ENCODE measurements around the gene XYLT1. TPM values are rescaled to one million over a fixed set of nuclear protein-coding genes. Genes with fewer than 3 reads are reported as not detected.

The XYLT1 gene
- total RNA-seq, 1 donor from 2014 or later = 16.4 TPM

DNA sequence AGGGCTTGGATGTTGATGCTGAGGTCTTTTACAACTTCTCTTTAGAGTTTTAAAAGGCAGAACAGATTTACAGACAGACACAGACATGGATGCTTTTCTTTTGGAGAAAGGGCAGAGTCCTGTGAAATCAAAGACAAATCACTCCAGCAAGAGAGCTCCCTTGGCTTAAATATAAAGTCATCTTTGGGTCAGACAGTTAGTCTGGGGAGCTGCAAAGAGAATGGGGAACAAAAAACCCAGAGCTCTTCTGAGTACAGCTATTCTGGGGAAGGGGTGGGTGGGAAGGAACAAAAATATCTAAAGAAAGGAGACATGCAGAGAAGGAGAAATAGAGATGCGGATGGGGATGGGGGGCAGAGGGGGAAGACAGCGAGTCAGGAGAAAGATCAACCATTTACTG, 266.6 kb downstream of the XYLT1 start:
- intact Hi-C loops (cut with micrococcal nuclease) = no loop called here
- peaks cover 7% of the 10 kb centered on the region for H3K4me1 Mint-ChIP-seq (ENCODE audit: low read depth)
- H3K27me3 Mint-ChIP-seq (ENCODE audit: insufficient read depth) = no peaks in the 10 kb centered on the region
- H3K9me3 Mint-ChIP-seq = no peaks in the 10 kb centered on the region
- no peak for DNase-seq (ENCODE audit: low spot score)
- H3K4me3 Mint-ChIP-seq = no peak overlapping the region
- H3K27ac Mint-ChIP-seq = no peak overlapping the region
- peaks cover 7% of the 10 kb centered on the region for H3K36me3 Mint-ChIP-seq (ENCODE audit: low read depth)

DNA sequence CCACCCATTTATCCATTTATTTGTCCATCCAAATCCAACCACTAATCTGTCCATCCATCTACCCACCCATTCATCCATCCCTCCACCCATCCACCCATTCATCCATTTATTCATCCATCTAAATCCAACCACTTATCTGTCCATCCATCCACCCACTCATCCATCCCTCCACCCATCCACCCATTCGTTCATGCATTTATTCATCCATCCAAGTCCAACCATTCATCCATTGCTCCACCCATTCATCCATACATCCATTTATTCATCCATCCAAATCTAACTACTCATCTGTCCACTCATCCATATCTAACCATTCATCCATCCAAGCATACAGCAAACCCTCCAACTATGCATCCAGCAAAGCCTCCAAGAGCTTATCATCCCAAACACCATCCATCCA, 267.3 kb downstream of the XYLT1 start:
- no peak overlapping the region for H3K4me3 Mint-ChIP-seq
- peaks cover 7% of the 10 kb centered on the region for H3K4me1 Mint-ChIP-seq (ENCODE audit: low read depth)
- intact Hi-C loops (cut with micrococcal nuclease) = no loop called here
- DNase-seq (ENCODE audit: low spot score) = no peak
- H3K27me3 Mint-ChIP-seq (ENCODE audit: insufficient read depth) = no peaks in the 10 kb centered on the region
- H3K9me3 Mint-ChIP-seq = no peaks in the 10 kb centered on the region
- H3K36me3 Mint-ChIP-seq (ENCODE audit: low read depth) = peaks cover 7% of the 10 kb centered on the region
- H3K27ac Mint-ChIP-seq = no peak overlapping the region

DNA sequence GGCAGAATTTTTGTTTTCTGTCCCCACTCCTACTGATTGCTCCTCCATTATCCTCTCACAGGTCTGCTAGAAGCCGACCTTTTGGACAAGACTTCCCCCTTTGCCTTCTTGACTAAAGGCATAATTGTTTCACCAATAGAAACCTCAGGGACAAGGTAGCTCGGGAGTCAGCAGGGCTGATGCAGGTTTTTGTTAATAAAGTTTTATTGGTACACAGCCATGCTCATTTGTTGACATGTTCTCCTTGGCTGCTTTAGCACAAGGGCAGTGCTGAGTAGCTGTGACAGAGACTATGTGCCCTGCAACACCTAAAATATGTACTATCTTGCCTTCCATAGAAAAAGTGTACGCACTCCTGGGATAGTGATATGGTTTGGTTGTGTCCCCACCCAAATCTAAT, 271.6 kb downstream of the XYLT1 start:
- intact Hi-C loops (cut with micrococcal nuclease) = no loop called here
- Mint-ChIP-seq H3K4me1 (ENCODE audit: low read depth) (peaks cover 4% of the 10 kb centered on the region), H3K9me3 (no peaks in the 10 kb centered on the region), H3K36me3 (ENCODE audit: low read depth) (peaks cover 15% of the 10 kb centered on the region), H3K4me3 (no peak overlapping the region), H3K27ac (no peak overlapping the region), H3K27me3 (ENCODE audit: insufficient read depth) (no peaks in the 10 kb centered on the region)
- DNase-seq (ENCODE audit: low spot score) = no peak

DNA sequence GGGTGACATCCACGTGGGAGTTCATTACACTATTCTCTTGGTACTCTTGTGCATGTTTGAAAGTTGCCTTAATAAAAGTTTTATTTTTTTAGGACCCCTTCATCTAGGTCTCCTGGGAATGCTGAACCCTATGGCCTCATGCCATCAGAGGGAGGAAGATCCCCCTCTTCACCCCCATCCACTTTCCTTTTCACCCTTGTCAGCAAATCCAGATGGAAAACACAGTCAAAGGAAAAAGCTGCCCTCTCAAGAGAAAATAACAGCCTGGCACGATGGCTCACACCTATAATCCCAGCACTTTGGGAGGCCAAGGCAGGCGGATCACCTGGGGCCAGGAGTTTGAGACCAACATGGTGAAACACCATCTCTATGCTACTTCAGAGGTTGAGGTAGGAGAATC, 274.2 kb downstream of the XYLT1 start:
- intact Hi-C loops (cut with micrococcal nuclease) = no loop called here
- H3K9me3 Mint-ChIP-seq = peaks cover 1% of the 10 kb centered on the region
- no peak overlapping the region for H3K27ac Mint-ChIP-seq
- no peak for DNase-seq (ENCODE audit: low spot score)
- peaks cover 4% of the 10 kb centered on the region for H3K4me1 Mint-ChIP-seq (ENCODE audit: low read depth)
- H3K4me3 Mint-ChIP-seq = no peak overlapping the region
- no peaks in the 10 kb centered on the region for H3K27me3 Mint-ChIP-seq (ENCODE audit: insufficient read depth)
- H3K36me3 Mint-ChIP-seq (ENCODE audit: low read depth) = peaks cover 30% of the 10 kb centered on the region

DNA sequence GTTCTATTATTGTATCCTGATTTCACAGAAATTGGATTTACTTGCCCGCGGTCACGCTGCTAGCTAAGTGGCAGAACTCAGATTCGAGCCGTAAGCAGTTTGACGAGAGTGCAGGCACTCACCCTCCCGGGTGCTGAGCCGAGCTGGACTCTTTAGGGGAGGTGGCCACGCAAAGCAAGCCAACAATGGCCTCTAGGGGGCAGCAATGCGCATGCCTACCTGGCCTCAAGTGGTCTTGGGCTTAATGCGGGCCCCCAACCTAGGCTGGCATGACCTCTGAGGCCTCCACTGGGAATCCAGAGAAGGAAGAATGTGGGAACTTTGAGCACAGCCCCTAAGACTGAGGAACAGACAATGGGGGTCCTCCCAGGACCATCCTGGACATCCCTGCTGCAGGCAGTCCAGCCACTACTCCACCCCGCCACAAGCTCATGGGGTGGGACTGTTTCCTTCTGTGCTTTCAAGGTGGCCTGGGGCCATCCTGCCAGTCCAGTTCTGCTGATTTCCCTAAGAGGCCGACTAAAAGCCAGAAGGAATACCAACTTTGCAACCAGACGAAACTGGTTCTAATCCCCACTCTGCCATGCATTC, 276.5 kb downstream of the XYLT1 start:
- Mint-ChIP-seq H3K4me3 (no peak overlapping the region), H3K36me3 (ENCODE audit: low read depth) (peaks cover 32% of the 10 kb centered on the region), H3K4me1 (ENCODE audit: low read depth) (peaks cover 4% of the 10 kb centered on the region), H3K9me3 (peaks cover 8% of the 10 kb centered on the region), H3K27ac (no peak overlapping the region), H3K27me3 (ENCODE audit: insufficient read depth) (no peaks in the 10 kb centered on the region)
- intact Hi-C loops (cut with micrococcal nuclease) = loop anchor here (1.0 kb wide), 2 partner anchors 274 to 385 kb away; no protein-coding TSS in a partner anchor
- peak; percentile 18 for DNase-seq (ENCODE audit: low spot score)

DNA sequence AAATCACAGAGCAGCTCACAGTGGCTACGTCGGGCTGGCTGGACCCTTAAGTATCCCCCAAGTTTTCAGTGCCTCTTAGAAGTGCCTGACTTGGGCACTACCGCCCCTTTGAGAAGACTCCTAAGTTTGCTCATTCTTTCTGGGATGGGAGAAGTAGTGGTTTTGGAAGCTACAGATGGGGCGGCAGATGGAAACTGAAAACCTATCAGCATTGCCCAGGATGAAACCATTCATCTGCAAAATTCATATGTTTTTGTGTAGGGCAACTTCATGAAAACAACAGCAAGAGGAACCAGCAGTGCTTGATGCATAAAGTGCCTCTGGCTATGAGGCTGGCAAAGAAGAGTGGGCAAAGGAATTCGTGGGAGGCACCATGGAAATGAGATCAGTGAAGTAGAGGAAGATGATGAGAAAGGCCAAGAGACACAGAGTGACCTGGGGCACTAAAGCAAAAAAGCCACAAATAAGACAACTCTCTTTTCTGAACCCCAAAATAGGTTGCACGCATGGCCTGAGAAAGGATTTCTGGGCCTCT, 277.1 kb downstream of the XYLT1 start:
- intact Hi-C loops (cut with micrococcal nuclease) = loop anchor here (1.0 kb wide), 2 partner anchors 275 to 386 kb away; no protein-coding TSS in a partner anchor
- Mint-ChIP-seq H3K4me3 (no peak overlapping the region), H3K27ac (no peak overlapping the region), H3K27me3 (ENCODE audit: insufficient read depth) (no peaks in the 10 kb centered on the region), H3K9me3 (peaks cover 8% of the 10 kb centered on the region), H3K4me1 (ENCODE audit: low read depth) (peaks cover 4% of the 10 kb centered on the region), H3K36me3 (ENCODE audit: low read depth) (peaks cover 33% of the 10 kb centered on the region)
- no peak for DNase-seq (ENCODE audit: low spot score)

DNA sequence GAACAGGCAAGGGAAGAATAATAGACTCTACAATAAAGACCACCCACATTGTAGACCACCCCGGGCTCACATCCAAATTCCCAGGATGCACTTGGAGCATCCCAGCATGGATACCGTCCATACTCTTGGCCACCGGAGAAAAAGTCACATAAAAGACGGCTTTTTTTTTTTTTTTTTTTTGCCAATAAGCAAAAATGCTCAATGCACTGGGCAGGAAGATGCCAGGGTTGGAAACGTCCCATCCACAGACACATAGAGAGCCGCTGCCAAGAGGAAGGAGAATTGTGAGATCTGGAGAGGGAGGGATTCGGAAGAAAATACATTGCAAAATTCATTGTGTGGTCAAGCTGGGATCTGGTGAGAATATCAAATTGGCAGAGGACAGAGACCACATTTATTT, 286.7 kb downstream of the XYLT1 start:
- no peak for DNase-seq (ENCODE audit: low spot score)
- Mint-ChIP-seq H3K27ac (no peak overlapping the region), H3K4me3 (no peak overlapping the region), H3K27me3 (ENCODE audit: insufficient read depth) (no peaks in the 10 kb centered on the region), H3K36me3 (ENCODE audit: low read depth) (peaks cover 22% of the 10 kb centered on the region), H3K4me1 (ENCODE audit: low read depth) (no peaks in the 10 kb centered on the region), H3K9me3 (no peaks in the 10 kb centered on the region)
- intact Hi-C loops (cut with micrococcal nuclease) = no loop called here

DNA sequence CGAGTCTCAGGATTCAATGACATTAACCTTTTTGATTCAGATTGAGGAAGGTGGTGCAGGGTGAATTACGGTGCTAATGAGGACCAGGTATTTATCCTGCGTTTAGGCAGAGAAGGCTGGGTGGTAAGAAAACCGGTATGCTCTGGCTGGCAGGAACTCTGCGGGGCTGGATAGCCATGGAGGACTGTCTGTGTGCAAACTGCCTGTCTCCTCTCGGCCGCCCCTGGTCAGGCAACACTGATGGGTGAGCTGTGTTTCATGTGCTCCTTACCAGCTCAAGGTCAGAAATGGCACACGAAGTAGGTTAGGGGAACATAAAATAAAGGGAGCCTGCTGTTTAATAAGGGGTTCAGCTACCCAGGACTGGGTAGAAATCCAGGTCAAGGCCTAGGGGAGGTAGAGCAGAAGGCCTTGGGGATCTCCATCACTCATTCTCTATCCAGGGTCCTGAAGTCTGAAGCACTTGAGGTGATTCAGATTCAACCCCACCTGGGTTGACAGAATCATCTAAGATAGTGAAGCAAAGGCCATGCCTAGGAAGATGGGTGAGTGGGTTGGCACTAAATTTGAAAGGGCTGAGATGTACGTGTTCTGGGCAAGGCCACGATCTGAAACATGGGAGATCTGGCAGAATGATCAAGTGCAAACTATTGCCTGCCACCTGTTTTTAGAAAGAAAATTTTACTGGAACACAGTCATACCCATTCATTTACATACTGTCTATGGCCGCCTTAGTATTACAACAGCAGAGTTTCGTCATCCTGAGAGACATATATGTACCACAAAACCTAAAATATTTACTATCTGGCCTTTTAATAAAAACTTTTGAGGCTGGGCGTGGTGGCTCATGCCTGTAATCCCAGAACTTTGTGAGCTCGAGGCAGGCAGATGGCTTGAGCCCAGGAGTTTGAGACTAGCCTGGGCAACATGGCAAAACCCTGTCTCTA, 292.5 kb downstream of the XYLT1 start:
- H3K4me3 Mint-ChIP-seq = no peak overlapping the region
- peaks cover 12% of the 10 kb centered on the region for H3K4me1 Mint-ChIP-seq (ENCODE audit: low read depth)
- peaks cover 7% of the 10 kb centered on the region for H3K36me3 Mint-ChIP-seq (ENCODE audit: low read depth)
- H3K27ac Mint-ChIP-seq = no peak overlapping the region
- no peaks in the 10 kb centered on the region for H3K9me3 Mint-ChIP-seq
- DNase-seq (ENCODE audit: low spot score) = no peak
- intact Hi-C loops (cut with micrococcal nuclease) = no loop called here
- no peaks in the 10 kb centered on the region for H3K27me3 Mint-ChIP-seq (ENCODE audit: insufficient read depth)

DNA sequence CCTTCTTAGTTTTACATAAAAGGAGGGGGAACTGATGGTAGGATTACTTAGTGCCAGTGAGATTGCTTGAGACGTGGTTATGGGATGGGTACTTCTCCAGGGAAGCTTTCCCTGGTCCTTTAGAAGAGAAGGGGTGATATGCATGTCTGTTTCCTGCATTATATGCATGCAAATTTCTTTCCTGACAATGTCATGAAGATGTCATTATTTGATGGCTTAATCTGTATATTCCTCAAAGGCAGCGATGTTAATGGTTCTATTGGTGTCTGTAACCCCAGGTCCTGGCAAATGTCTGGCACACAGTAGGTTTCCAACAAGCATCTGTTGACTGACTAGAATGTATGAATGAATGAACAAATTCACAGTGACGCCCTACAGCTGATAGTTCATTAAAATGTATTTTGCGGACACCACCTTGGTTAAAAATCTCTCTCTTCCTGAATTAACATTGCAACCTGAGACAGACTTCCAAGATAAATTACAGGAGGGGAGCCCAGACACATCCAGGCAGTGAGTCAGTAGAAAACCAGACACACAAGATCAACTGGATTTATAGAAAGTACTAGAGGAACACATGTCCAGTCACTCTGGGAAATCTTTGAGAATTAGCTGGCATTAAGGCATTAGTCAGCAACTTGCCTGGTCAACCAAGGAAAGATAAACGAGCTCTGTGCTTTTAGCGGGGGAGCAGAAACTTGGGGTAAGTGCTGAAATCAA, 293.4 kb downstream of the XYLT1 start:
- Mint-ChIP-seq H3K27ac (no peak overlapping the region), H3K9me3 (no peaks in the 10 kb centered on the region), H3K4me1 (ENCODE audit: low read depth) (peaks cover 18% of the 10 kb centered on the region), H3K27me3 (ENCODE audit: insufficient read depth) (no peaks in the 10 kb centered on the region), H3K4me3 (no peak overlapping the region), H3K36me3 (ENCODE audit: low read depth) (peaks cover 11% of the 10 kb centered on the region)
- no peak for DNase-seq (ENCODE audit: low spot score)
- intact Hi-C loops (cut with micrococcal nuclease) = no loop called here

DNA sequence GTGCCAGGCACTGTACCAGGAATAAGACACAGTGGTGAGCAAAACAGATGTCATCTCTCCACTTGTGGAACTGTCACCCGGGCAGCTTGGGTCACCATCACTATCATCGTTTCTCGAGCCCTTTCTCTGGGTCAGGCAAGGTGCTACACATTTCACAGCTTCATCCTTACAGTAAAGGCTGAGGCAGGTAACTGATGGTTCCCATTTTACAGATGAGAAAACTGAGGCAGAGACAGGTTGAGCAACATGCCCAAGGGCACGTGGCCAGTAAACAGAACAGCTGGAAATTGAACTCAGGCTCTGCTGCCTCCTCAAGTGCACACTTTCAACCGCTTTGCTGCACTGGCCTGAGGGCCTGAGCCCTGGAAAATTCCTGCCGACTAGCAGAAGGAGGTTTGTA, 294.6 kb downstream of the XYLT1 start:
- intact Hi-C loops (cut with micrococcal nuclease) = no loop called here
- Mint-ChIP-seq H3K36me3 (ENCODE audit: low read depth) (peaks cover 11% of the 10 kb centered on the region), H3K4me3 (no peak overlapping the region), H3K9me3 (no peaks in the 10 kb centered on the region), H3K27ac (no peak overlapping the region), H3K27me3 (ENCODE audit: insufficient read depth) (no peaks in the 10 kb centered on the region), H3K4me1 (ENCODE audit: low read depth) (peaks cover 18% of the 10 kb centered on the region)
- DNase-seq (ENCODE audit: low spot score) = no peak

DNA sequence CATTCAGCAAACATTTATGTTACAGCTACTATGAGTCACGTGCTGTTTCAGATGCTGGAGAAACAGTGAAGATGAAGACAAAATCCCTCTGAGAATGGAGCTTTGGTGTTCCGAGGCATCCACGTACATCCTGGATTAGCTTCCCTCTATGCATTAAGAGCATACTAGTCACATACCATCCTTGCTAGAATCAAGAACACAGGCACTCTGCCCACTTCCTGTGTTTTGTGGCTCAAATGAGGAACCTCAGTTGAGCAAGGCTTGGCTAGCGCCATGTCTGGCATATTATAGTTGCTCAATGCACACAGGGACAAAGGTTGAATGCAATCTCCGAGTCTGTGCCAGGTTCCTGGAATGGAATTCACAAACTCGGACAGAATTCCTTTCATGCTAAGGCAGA, 297.5 kb downstream of the XYLT1 start:
- Mint-ChIP-seq H3K4me3 (no peak overlapping the region), H3K27ac (no peak overlapping the region), H3K9me3 (no peaks in the 10 kb centered on the region), H3K4me1 (ENCODE audit: low read depth) (peaks cover 18% of the 10 kb centered on the region), H3K36me3 (ENCODE audit: low read depth) (peaks cover 10% of the 10 kb centered on the region), H3K27me3 (ENCODE audit: insufficient read depth) (no peaks in the 10 kb centered on the region)
- intact Hi-C loops (cut with micrococcal nuclease) = no loop called here
- DNase-seq (ENCODE audit: low spot score) = no peak

DNA sequence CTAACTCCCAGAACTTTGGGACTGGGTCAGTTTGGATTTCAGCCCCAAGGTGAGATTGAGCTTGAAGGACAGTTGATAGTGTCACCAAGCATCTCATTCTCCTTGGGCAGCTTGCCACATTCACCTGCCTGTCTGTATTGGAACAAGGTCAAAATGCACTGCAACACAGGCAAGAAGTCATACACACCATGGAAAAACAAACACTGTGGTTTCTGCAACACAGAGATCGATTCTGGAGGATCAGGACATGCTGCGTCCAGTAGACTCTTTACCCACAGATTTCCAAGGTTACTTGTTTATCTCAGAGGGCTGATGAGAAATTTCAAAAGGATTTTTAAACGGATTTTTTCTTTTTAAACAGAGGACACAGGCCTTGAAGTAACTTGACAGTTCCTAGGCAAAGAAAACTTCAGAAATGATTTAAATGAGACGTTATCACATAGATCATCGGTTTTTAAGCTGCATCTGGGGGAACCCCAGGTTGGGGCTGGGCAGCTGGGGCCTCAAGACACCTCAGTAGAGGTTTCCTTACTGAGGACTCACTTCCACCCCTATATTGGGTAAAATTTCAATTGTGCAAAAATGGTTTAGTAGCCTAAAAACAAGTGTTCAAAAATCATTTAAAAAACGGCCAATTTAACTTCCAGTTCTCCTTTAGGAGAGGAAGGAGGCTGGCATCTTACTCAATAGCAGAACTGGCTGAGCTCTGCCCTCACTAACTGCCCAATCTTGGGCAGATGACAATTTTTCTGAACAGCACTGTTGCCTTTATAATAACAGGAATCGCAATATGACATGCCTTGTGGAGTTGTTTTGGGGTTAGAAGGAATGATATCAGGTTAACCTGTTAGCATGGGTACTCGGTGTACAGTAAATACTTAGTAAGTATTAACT, 299.3 kb downstream of the XYLT1 start:
- no peak for DNase-seq (ENCODE audit: low spot score)
- H3K27me3 Mint-ChIP-seq (ENCODE audit: insufficient read depth) = no peaks in the 10 kb centered on the region
- H3K27ac Mint-ChIP-seq = no peak overlapping the region
- no peaks in the 10 kb centered on the region for H3K9me3 Mint-ChIP-seq
- H3K4me3 Mint-ChIP-seq = no peak overlapping the region
- H3K4me1 Mint-ChIP-seq (ENCODE audit: low read depth) = peaks cover 18% of the 10 kb centered on the region
- intact Hi-C loops (cut with micrococcal nuclease) = no loop called here
- peaks cover 10% of the 10 kb centered on the region for H3K36me3 Mint-ChIP-seq (ENCODE audit: low read depth)
